Esophagus muscularis mucosa (tissue), 3 donors: ENCODE results near the gene DPF3.

ENCODE experiments used
- POLR2A ChIP-seq: fragments of 450-650 bp; IDR thresholded peaks from one replicate; pipeline ENCODE4 v1.6.1; 2017; ENCODE audit warnings: antibody characterized with exemption, moderate library complexity, mild to moderate bottlenecking, low read depth
- POLR2AphosphoS5 ChIP-seq, 2 donors: sonication (generic); formaldehyde crosslinking; IDR thresholded peaks; one replicate each; pipeline ENCODE4 v1.6.1; 2017; ENCODE audit warnings: antibody characterized with exemption in 2 of 2
- TF ChIP-seq, protein P1 (sequence below), 3 experiments: fragments of 200-600 bp in 2 of 3; fragments of 450-650 bp in 1 of 3; sonication (generic) in 2 of 3; IDR thresholded peaks; one replicate each; pipeline ENCODE4 v1.5.1; 2017 to 2019; ENCODE audit warnings: antibody characterized with exemption in 3 of 3, mild to moderate bottlenecking in 2 of 3, moderate library complexity in 1 of 3

DNA sequence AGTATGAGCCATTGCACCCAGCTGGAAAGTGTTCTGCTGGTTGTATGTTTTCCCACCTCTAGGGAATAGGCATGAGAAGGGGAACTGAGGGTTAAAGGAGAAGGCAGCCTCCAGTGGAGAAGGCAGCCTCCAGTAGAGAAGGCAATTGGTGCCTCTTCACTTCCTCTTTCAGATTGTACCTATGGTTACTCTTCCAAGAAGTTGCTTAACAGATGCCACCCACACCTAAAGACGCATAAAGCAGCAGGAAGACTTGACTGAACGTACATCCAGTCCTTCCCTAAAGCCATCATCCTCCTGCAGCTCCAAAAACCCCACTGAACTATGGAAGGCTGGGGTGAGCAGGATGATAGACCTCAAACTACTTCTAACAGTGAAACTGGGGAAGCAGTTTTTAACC lies 13.1 kb downstream of the DPF3 start:
- TF ChIP-seq, protein P1, sequence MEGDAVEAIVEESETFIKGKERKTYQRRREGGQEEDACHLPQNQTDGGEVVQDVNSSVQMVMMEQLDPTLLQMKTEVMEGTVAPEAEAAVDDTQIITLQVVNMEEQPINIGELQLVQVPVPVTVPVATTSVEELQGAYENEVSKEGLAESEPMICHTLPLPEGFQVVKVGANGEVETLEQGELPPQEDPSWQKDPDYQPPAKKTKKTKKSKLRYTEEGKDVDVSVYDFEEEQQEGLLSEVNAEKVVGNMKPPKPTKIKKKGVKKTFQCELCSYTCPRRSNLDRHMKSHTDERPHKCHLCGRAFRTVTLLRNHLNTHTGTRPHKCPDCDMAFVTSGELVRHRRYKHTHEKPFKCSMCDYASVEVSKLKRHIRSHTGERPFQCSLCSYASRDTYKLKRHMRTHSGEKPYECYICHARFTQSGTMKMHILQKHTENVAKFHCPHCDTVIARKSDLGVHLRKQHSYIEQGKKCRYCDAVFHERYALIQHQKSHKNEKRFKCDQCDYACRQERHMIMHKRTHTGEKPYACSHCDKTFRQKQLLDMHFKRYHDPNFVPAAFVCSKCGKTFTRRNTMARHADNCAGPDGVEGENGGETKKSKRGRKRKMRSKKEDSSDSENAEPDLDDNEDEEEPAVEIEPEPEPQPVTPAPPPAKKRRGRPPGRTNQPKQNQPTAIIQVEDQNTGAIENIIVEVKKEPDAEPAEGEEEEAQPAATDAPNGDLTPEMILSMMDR (IDR thresholded peaks at IDR 0.05) = no peak
- TF ChIP-seq POLR2AphosphoS5 (IDR thresholded peaks at IDR 0.05) (no peak), POLR2A (no peak)
